SIG-M5 (cell line): Measurements from ENCODE around the gene KCNQ1.

Source experiments
- DNase-seq: peaks from one replicate; lab custom pipeline; 2025; lab: John Stamatoyannopoulos, UW

Gene KCNQ1

DNA sequence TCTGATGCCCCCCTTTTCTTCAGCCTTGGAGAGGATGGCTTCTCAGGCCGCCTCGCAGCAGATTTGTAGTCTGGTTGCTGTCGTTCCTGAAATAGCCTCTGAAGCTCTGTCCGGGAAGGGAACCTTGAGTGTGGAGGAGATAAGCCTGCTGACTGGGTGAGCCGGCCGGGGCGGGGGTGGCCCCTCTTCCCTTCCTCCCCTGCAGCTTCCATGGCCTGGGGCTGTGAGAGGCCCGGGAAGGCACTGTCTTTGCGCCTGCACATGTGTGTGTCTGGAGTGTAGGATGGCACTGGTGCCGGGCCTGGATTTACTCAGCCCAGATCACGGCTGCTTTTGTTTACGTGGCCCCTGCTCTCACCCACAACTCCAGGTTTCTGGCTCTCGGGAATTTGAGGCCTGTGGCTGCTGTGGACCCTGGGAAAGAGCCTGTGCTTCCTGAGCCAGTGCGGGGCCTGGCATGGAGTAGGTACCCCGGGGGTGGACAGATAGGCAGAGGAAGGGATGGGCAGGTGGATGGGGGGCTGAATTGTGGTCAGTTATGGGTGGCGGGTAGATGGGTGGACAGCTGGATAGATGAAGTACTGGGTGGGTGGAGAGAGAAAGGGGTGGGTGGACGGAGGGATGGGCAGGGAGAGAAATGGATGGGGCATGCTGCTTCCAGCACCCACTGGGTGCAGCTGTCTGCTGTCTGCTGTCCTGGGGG, 16.6 kb downstream of the KCNQ1 start:
- DNase-seq: no peak

DNA sequence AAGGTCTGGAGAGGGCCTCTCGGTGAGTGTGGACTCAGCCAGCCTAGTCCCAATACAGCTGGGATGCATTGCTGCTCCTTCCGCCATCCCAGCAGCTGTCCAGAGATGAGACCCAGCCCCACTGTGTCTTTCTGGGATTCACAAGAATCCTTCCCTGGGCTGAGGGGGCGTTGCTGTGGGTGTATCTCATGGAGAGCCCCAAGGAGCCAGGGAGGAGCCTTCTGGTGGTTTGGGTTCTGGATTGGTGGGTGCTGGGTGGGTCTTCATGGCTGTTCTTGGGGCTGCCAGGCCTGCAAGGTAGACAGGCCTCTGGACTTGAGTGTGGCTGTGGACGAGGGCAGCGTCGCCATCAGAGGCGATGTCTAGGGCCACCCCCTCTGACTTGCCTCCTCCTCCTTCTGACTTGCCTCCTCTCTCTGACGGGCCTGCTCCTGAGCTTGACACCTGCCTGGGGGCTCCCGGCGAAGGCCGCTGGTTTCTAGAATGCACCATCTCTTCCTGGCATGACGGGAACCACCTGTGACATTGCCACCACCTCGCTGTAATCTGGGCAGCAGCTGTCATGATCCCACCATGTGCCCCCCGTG, 17.2 kb downstream of the KCNQ1 start:
- DNase-seq: no peak

GRCh38 chr11:2462543-2462985, 17.8 kb downstream of the KCNQ1 start:
- DNase-seq: no peak

GRCh38 chr11:2462986-2463765, 18.4 kb downstream of the KCNQ1 start:
- no peak for DNase-seq

DNA sequence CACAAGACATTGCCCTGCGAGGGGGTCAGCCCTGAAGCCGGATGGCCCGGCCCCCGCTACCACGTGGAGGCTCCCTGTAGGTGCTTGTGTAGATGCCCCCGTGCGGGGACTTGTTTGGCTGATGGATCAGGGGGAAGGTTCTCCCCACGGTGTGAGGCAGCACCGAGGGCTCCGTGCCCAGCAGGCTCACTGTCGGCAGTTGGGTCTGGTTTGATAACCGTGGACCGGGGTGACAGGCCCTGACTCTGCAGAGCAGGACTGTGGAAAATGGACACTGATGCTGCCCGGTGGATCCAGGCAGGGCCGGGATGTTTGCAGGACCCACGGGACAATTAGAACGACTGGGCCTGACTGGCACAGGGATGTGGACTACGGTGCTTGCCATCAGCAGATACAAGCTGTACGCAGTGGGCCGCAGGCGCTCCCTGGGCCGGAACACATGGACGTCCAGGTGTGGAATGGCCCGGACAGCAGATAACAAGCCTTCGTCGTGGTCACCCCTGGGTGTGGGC, 19.0 kb downstream of the KCNQ1 start:
- no peak for DNase-seq

- no peak for DNase-seq
These were observed 19.8 kb downstream of the KCNQ1 start for GRCh38 chr11:2464451-2465165.

GRCh38 chr11:2465202-2466068, 20.6 kb downstream of the KCNQ1 start:
- DNase-seq: no peak

DNA sequence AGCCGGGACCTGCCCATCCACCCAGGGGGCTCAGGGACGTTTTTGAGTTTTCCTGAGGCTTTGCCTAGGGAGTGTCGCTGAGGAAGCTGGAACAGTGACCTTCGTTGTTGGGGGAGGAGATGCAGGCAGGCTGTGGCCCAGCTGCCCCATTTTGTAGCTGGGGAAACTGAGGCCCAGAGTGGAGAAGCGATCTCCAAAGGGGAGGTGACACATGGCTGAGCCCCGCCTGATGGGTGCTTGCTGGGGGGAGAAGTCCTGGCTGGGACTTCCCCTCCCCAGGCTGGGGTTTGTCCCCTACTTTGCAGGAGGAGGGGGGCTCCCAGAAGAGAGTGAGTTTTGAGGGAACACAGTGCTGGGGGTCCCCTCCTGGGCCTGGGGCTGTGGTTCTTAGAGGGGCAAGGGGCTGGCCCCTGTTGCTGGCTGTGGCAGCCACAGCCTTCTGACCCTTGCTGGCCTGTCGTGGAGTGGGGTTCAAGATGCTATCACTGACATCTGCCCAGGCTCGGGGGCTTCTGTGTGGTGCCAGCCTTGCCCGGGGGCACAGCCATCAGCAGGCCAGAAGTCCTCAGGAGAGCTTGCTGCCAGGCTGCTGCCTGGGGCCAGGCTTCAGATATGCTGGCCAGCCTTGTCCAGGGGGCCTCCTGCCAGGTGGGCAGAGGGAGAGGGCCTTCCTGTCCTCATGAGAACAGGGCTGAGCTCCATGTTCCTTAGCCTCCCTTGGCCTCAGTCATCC, 21.4 kb downstream of the KCNQ1 start:
- no peak for DNase-seq

DNA sequence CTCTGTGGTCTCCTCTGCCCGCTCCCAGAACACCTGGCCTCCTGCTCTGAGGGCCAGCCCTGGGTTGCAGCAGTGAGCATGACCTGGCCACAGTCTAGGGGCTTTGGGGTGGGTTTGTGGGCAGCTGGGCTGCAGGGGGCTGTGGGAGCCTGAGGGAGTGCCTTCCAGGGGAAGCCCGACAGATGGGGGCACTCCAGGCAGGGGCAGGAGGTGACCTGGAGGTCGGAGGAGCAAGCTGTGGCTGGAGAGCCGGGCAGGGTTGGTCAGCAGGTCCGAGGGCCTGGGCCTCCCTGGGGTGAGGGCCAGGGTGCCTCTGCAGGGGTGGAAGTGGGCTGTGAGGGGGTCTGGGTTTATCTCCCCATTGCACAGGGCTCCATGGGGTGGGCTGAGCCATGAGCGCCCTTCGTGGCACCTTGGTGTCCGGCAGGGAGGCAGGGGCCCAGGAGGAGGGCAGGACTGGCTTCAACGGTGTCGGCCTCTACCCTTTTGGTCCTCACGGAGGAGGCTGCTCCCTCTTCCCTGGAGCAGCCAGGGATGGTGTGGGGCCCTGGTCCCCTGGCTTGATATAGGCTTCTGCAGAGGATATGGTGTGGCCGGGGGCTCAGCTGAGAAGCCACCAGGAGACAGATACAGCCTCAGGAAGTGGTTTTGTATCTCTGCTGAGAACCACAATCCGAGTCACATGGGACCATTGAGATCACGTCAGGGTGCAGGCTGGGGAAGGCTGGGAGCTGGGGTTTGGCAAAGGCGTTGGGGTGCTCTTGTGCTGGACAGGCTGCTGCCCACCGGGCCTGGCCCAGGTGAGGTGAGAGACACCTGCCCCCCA, 22.3 kb downstream of the KCNQ1 start:
- DNase-seq: no peak

DNA sequence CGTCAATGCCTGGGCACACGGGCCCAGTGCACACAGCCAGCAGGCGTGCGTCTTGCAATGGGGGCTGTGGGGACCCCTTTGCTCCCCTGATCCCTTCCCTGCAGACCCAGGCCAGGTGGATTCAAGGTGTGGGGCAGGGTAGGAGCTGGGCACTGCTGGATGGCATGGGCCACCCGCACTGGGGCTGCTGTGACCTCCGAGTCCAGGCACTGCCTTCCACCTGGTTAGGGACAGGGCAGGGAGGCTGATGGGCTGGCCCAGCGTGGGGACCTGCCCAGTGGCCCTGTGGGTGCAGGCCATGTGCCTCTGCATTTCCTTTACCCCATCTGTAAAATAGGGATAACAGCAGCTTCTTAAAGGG, 22.9 kb downstream of the KCNQ1 start:
- DNase-seq: no peak

DNA sequence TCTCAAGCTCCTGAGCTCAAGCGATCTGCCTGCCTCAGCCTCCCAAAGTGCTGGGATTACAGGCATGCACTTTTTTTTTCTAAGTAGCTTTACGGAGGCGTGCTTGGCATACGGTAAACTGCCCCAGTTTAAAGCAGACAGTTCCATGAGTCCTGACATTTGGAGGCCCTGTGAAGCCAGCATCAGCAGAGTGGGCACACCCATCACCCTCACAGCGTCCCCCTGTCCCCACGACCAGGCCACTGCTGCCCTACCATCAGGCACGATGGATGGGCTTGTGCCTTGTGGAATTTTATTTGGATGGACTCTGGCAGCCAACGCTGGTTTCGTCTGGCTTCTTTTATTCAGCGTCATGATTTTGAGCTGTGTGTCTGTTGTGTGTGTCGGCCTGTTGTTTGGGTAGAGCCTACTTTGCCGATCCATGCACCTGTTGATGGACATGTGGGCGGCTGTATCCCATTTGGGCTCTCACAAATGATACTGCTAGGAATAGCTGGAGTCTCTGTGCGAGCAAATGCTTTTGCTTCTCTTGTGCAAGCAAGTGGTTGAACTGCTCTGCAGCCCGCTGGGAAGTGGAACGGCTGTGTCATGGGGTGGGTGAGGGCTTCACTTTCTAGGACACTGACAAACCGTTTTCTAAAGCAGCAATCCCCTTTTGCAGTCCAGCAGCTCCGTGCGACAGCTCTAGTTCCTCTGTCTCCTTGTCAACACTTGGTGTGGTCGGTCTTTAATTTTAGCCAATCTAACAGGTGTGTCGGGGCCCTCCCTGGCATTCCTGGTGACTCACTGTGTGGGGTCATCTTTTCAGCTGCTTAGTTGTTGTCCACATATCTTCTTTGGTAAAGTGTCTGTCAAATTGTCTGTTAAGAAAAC, 23.8 kb downstream of the KCNQ1 start:
- DNase-seq: no peak

DNA sequence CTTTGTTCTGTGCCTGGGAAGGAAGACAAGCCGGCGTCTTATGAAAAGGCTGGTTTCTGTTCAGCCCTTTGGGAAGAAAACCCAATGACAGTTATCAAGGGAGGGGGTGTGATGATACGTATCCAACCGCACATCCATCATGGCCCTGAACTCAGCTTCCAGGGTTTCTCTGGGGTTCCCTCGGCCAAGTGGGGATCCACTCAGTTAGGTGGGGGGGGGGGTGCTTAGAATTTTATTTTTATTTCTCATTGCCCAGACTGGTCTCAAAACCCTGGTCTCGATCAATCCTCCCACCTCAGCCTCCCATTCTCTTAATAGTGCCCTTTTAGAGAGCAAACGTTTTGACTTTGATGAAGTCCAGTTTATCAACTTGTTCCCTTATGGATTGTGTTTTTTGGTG, 25.7 kb downstream of the KCNQ1 start:
- DNase-seq: no peak

DNA sequence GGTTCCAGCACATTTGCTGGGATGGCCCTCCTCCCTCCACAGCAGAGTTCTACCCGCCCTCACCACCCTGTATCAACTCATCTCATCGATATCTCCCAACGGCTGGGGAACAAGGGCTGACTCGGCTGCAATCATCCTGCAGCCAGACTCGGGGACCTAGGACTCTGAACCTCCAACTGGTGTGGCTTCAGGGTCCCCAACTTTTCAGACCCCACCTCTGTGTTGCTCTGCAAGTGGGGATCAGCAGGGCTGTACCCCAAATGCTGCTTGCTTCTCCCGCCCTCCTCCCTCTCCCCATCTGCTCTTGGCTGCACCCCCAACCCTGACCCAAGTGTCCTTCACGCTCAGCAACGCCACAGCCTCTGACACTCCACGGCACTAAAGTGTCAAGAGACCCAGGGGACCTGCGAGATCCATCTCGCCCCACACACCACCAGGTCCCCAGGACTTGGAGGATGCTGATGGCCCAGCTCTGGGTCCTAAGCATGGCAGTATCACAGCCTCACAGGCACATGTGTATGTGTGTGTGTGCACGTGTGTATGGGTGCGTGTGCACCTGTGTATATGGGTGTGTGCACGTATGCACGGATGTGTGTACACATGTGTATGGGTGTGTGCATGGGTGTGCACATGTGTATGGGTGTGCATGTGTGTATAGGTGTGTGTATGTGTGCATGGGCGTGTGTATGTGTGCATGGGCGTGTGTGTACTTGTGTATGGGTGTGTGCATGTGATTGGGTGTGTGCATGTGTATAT, 26.4 kb downstream of the KCNQ1 start:
- no peak for DNase-seq

GRCh38 chr11:2471804-2472096, 26.9 kb downstream of the KCNQ1 start:
- no peak for DNase-seq

- DNase-seq: no peak
These were observed 27.8 kb downstream of the KCNQ1 start for GRCh38 chr11:2472428-2473186.

DNA sequence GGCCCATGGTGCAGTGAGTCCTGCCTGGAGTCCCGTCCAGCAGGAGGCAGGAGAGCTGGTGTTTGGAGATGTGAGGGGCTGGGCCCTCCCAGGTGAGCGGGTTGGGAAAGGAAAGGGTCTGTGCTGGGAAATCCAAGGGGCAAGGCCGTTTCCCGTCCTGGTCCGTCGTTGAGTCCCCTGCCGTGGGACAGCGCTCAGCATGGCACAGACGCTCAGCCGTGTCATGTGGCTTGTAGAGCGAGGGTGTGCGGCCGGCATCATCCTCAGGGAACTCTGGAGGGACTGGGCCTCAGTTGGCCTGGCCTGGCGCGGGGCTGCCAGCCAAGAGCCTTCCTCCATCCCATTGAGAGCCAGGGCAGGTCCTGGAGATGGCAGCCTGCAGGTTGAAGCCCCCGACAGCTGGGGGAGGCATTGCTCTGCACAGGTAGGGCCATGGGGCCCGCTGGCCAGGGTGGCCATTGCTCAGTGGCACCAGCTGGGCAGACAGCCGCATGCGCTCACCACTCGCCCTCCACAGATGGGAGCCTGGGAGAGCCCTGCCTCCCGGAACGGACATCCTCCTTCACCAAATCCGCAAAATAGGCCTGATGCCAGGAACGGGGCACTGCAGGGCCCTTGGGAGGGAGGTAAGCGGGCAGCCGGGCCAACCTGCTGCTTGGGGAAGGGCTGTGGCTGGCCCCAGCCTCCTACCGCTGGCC, 28.7 kb downstream of the KCNQ1 start:
- no peak for DNase-seq
